Measurements from ENCODE around the gene ULK4.
"Not testable (repeated sequence)": the region's sequence is repeated elsewhere in the genome, so short reads cannot be mapped to it uniquely, and the experiment has no call there.

The ULK4 gene

GRCh38 chr3:41293169-41293681 is 668.7 kb downstream of the ULK4 start:
- intact Hi-C loops (cut with DNase I): no loop called here
- DNase-seq: no peak

GRCh38 chr3:41290736-41291135 is 671.2 kb downstream of the ULK4 start:
- no peak for DNase-seq
- intact Hi-C loops (cut with DNase I): no loop called here

GRCh38 chr3:41290306-41290705 is 671.6 kb downstream of the ULK4 start:
- intact Hi-C loops (cut with DNase I): no loop called here
- DNase-seq: no peak

- intact Hi-C loops (cut with DNase I): no loop called here
- DNase-seq: no peak
Measured at GRCh38 chr3:41288785-41289184, 673.1 kb downstream of the ULK4 start.

- no peak for DNase-seq
- intact Hi-C loops (cut with DNase I): no loop called here
Measured at GRCh38 chr3:41286305-41286704, 675.6 kb downstream of the ULK4 start.

GRCh38 chr3:41284934-41285333 is 677.0 kb downstream of the ULK4 start:
- intact Hi-C loops (cut with DNase I); DNase-seq: not testable (repeated sequence)

- DNase-seq: no peak
- intact Hi-C loops (cut with DNase I): no loop called here
Measured at GRCh38 chr3:41277790-41278465, 684.0 kb downstream of the ULK4 start.

GRCh38 chr3:41276191-41276590 is 685.7 kb downstream of the ULK4 start:
- intact Hi-C loops (cut with DNase I): no loop called here
- no peak for DNase-seq

- no peak for DNase-seq
- intact Hi-C loops (cut with DNase I): no loop called here
Measured at GRCh38 chr3:41274944-41275668, 686.8 kb downstream of the ULK4 start.

- intact Hi-C loops (cut with DNase I): no loop called here
- DNase-seq: no peak
Measured at GRCh38 chr3:41272667-41273066, 689.2 kb downstream of the ULK4 start.

- DNase-seq: no peak
- intact Hi-C loops (cut with DNase I): no loop called here
Measured at GRCh38 chr3:41267975-41268640, 693.8 kb downstream of the ULK4 start.

GRCh38 chr3:41265823-41266273 is 696.1 kb downstream of the ULK4 start:
- intact Hi-C loops (cut with DNase I): no loop called here
- DNase-seq: no peak

GRCh38 chr3:41265011-41265545 is 696.8 kb downstream of the ULK4 start:
- peak in 1 of 10 donors; percentile 74 for DNase-seq
- intact Hi-C loops (cut with DNase I): no loop called here

GRCh38 chr3:41260063-41260450 is 701.8 kb downstream of the ULK4 start:
- no peak for DNase-seq
- intact Hi-C loops (cut with DNase I): no loop called here

GRCh38 chr3:41259449-41260062 is 702.3 kb downstream of the ULK4 start:
- intact Hi-C loops (cut with DNase I): no loop called here
- no peak for DNase-seq

- intact Hi-C loops (cut with DNase I): no loop called here
- DNase-seq: no peak
Measured at GRCh38 chr3:41258239-41258800, 703.6 kb downstream of the ULK4 start.

- no peak for DNase-seq
- intact Hi-C loops (cut with DNase I): no loop called here
Measured at GRCh38 chr3:41251593-41251992, 710.3 kb downstream of the ULK4 start.

- intact Hi-C loops (cut with DNase I): no loop called here
- DNase-seq: no peak
Measured at GRCh38 chr3:41250825-41251224, 711.1 kb downstream of the ULK4 start.

- intact Hi-C loops (cut with DNase I): no loop called here
- DNase-seq: no peak
Measured at GRCh38 chr3:41249318-41249717, 712.6 kb downstream of the ULK4 start.

- intact Hi-C loops (cut with DNase I): no loop called here
- DNase-seq: no peak
Measured at GRCh38 chr3:41248525-41248924, 713.4 kb downstream of the ULK4 start.

Measured in posterior cingulate gyrus (tissue), 11 donors.